T-helper 22 cell (primary cell): ENCODE results near the gene WBP2NL.
A peak's percentile ranks its signal among the peaks of the same experiment; 100 is the strongest.
"Not testable (repeated sequence)": the region's sequence is repeated elsewhere in the genome, so short reads cannot be mapped to it uniquely, and the experiment has no call there.

Source experiments
- DNase-seq: peaks from one replicate; pipeline ENCODE4 v3.0.0-alpha.2; 2020; ENCODE audit warnings: low read depth

The WBP2NL gene

GRCh38 chr22:42033263-42034181 lies 34.9 kb downstream of the WBP2NL start:
- no peak for DNase-seq

DNA sequence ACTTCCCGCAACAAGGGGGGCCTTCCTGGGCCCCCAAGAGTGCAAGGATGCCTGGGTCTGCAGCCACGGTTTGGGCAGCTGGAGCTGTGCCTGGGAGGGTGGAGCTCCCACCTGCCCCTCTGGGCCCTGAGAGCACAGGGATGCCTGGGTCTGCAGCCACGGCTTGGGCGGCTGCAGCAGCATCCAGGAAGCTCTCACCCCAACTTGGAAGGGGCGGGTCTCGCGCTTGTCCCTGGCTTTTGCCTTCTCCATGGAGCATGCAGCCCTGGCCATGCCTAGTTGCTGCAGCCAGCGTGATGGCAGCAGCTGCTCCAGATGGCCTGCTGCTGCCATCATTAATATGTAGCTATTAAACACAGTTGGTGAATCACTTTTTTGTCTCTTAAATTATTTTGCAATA lies 36.7 kb downstream of the WBP2NL start:
- DNase-seq: no peak

GRCh38 chr22:42039271-42039670 lies 40.7 kb downstream of the WBP2NL start:
- DNase-seq: no peak

GRCh38 chr22:42041784-42042183 lies 43.2 kb downstream of the WBP2NL start:
- no peak for DNase-seq

- DNase-seq: no peak
Observed at GRCh38 chr22:42050641-42051180, 52.1 kb downstream of the WBP2NL start.

GRCh38 chr22:42052765-42053164 lies 54.2 kb downstream of the WBP2NL start:
- no peak for DNase-seq

GRCh38 chr22:42056757-42057511 lies 58.3 kb downstream of the WBP2NL start:
- DNase-seq: no peak

- DNase-seq: no peak
Observed at GRCh38 chr22:42060489-42060888, 61.9 kb downstream of the WBP2NL start.

- no peak for DNase-seq
Observed at GRCh38 chr22:42061041-42061440, 62.5 kb downstream of the WBP2NL start.

DNA sequence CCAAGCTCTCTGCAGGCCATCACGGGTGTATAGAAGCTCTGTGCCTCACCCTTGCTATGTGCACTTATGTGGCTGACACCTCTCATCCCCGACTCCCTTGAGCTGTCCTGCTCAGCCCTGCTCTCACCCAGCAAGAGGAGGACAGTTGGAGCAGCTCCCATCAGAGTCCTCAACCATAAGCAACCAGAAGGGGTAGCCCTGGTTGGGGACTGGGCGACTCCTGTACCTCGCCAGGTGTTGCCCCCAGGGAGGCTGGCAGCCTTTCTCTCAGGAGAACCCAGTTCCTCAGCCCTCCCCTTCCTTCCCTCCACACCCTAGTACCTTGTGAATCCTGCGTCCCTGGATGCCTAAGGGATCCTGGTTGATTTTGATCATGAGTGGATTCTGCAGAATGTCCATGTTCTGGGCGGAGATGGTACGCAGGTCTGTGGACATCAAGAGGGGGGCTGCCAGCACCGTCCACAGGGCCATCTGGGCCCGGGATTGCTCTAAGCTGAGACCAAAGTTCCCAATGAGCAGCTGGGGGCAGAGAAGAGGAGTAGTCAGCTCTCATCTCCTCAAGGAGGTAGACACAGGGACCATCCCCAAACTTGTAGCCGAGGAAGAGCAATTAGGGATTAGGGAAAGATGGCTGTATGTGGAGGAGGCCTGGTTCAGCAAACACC lies 64.0 kb downstream of the WBP2NL start:
- no peak for DNase-seq

GRCh38 chr22:42064629-42065028 lies 66.0 kb downstream of the WBP2NL start:
- DNase-seq: no peak

DNA sequence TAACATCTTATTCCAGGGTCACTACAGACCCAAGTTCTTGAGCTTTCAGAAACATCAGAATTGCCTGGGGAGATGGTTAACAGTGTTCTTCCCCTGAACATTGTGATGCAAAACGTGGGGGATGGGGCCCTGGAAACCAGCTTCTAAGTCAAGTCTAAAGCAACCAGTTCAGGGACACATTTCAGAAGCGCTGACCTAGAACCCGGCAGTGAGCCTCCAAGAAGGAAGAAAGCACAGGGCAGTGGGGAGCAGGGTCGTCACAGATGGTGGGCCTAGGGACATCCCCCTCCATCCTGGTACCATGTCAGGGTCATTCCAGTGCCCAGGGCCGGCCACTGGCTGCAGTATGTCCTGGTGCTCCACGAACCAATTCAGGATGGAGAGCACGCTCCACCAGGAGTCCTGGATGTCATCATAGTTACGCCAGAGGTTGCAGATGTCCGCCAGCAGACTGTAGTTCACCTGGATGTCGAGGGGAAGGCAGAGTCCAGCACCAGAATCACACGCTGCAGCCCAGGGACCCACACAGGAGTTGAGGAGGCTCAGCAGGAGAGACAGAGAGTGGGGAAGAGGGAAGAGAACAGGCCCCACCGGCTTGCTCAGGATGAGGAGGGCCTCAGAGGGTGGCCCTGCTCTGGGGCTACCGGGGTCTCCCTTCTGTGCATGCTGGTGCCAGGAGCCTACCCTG lies 67.0 kb downstream of the WBP2NL start:
- no peak for DNase-seq

DNA sequence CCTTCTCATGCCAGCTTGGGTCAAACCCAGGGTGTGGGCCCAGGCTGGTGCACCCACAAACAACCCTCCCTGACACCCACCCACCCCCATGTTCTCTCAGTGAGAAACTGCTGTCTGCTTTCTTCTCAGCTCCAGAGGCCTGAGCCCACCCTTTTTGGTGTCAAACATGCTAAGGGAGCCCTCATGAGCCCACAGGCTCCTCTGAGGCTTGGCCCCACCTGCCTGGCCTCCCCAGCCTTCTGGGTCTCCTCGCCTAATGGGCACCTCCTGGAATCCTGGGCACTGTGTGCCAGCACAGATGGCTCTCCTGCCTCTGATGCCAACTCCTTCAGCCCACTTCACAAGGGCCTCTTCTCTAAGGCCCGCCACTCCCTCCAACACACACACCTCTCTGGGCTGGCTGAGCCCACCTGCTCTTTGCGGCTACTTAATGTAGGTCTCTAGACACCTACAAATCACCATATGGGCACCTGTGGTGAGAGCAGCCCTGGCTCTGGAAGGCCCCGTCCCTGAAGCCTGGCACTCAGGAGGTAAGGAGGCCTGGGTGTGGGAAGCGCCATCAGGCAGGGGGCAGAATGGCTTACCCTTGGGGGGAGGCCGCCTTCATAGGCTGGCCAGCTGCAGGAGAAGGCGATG lies 67.7 kb downstream of the WBP2NL start:
- DNase-seq: no peak

GRCh38 chr22:42066937-42067336 lies 68.3 kb downstream of the WBP2NL start:
- no peak for DNase-seq

DNA sequence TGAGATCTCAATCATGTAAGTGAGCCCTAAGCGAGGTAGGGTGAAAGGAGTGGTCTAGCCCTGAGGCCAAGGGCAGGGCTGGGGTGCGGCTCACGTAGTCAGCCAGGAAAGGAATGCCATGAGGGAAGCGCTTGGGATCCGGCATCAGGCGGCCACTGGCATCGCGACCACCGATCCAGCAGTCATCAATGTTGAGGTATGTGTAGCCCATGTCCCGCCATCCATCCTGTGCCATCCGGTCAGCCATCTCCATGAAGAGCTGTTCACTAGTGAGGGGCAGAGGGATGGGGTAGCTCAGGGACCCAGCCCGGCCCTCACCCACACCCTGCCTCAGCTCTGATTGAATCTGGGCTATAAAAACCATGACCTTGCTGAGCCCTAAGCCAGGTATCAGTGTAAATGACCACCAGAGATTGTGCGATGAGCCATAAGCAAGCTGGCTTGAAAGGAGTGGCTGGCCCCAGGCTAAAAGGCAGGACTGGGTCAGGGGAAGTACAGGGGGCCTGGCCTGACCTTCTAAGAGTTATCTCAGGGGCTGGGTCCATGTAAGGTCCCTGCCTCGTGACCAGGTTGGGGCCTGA lies 69.2 kb downstream of the WBP2NL start:
- DNase-seq: no peak

GRCh38 chr22:42068291-42068690 lies 69.7 kb downstream of the WBP2NL start:
- DNase-seq: no peak

GRCh38 chr22:42069801-42070516 lies 71.4 kb downstream of the WBP2NL start:
- DNase-seq: no peak

DNA sequence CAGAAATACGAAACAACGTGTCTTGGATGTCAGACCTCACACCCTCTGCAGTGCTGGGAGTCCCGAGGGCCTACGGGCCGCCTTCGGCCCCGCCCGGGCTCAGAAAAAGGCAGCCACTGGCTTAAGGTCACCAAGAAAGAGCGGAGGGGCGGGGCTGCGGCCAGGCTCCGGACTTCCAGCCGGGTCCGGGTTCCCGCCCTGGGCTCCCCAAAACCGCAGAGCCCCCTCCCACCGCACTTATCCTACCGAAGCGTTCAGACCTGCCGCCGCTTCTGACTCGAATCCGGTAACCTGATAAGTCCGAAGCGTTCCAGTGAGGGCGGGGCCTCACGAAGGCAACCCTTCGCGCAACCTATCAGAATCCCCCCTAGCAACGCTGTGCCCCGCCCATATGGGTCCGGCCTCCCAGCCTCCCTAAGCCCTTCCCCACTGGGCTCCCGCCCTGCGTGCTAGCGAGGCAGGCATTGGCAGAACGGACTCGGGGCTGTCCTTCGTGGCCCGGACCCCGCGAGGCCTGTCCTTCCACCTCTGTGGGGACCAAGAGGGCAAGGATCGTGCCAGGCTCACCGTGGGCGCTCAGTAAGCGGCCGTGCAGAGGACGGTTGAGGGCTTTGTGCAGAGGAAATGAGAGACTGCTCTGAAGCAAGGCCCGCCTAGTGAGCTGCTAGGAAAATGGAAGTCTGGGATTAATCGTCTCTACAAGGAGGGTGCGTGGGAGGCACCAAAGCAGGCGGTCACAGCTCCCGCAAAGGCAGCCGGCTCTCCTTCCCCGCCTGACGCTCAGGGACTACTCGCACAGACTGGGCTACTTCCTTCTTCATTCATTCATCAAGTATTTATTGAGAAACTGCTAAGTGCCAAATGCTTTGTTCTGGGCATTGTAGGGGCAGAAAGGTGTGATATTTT lies 72.2 kb downstream of the WBP2NL start, which contains the start of gene NAGA:
Gene NAGA, minus strand, starts transcription at position 296 of the 906 bp plus-strand sequence. CDS start 515 bp downstream, outside the sequence.
- peak; percentile 92 for DNase-seq

DNA sequence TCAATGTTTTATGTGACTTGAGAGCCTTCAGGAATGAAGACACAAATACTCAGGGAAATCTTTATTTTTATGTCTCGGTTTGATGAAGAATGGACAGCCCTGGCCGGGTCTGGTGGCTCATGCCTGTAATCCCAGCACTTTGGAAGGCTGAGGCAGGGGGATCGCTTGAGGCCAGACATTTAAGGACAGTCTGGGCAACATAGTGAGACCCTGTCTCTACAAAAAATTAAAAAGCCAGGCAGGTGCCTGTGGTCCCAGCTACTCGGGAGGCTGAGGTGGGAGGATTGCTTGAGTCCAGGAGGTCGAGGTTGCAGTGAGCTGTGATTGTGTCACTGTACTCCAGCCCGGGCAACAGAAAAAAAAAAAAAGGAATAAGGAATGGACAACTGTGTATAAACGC lies 72.9 kb downstream of the WBP2NL start:
- DNase-seq: not testable (repeated sequence)
